Small intestine (tissue), 7 donors: ENCODE measurements around the gene ASB10. TPM values are rescaled to one million over a fixed set of nuclear protein-coding genes. Genes with fewer than 3 reads are reported as not detected.

Experiments
- DNase-seq, 2 donors: peaks; one replicate each; pipeline versions ENCODE4 v3.0.0 to v3.0.0-alpha.2; 2013
- FAIRE-seq: peaks from 2 replicates; lab custom pipeline; 2012; peaks lifted over from hg19 to GRCh38; lab: Jason Lieb, UNC
- H3K27ac ChIP-seq, 3 donors: one replicate each; pipeline ENCODE4 v1.5.1; 2013; ENCODE audit warnings: low read length in 2 of 3, mild to moderate bottlenecking in 2 of 3, control low read depth in 1 of 3, inconsistent platforms in 1 of 3, low read depth in 1 of 3, moderate library complexity in 1 of 3
- H3K27me3 ChIP-seq, 3 donors: one replicate each; pipeline ENCODE4 v1.6.1; 2013; ENCODE audit warnings: low read length in 3 of 3, inconsistent platforms in 1 of 3; ENCODE audit not compliant: control insufficient read depth in 3 of 3, insufficient read depth in 3 of 3
- H3K36me3 ChIP-seq, 3 donors: one replicate each; pipeline ENCODE4 v1.6.1; 2013; ENCODE audit warnings: low read length in 3 of 3, inconsistent platforms in 1 of 3, low read depth in 1 of 3, mild to moderate bottlenecking in 1 of 3, moderate library complexity in 1 of 3; ENCODE audit not compliant: control insufficient read depth in 3 of 3, insufficient read depth in 2 of 3
- H3K4me1 ChIP-seq, 3 donors: one replicate each; pipeline ENCODE4 v1.6.1; 2013; ENCODE audit warnings: low read length in 2 of 3, inconsistent platforms in 1 of 3, low read depth in 1 of 3, mild to moderate bottlenecking in 1 of 3, moderate library complexity in 1 of 3; ENCODE audit not compliant: control insufficient read depth in 3 of 3, insufficient read depth in 2 of 3
- H3K4me3 ChIP-seq, 3 donors: one replicate each; pipeline ENCODE4 v1.5.1; 2013; ENCODE audit warnings: low read length in 3 of 3, control low read depth in 1 of 3, inconsistent platforms in 1 of 3, low read depth in 1 of 3, mild to moderate bottlenecking in 1 of 3, moderate library complexity in 1 of 3
- H3K9me3 ChIP-seq, 2 donors: one replicate each; pipeline ENCODE4 v1.6.1; 2013; ENCODE audit warnings: low read depth in 1 of 2, low read length in 1 of 2; ENCODE audit not compliant: control insufficient read depth in 2 of 2, insufficient read depth in 1 of 2
- WGBS, 3 donors: extraction: QIAGEN DNeasy Blood & Tissue Kit; methylation state at CpG; one replicate each; pipeline ENCODE4 v1.1.7; 2013; 5-methylcytosine and 5-hydroxymethylcytosine counted together
- polyA plus RNA-seq, 4 donors: library from polyadenylated mRNA; stranded (reverse) in 3 of 4; unstranded in 1 of 4; fragments of 200-250 nt in 3 of 4; fragments of 120-200 nt in 1 of 4; gene quantifications; one replicate each; pipeline versions ENCODE4 v1.2.1 to v1.2.3, GENCODE V29; 2013
- donor health status: healthy with polysubstance abuse.
- donor health status: control.
- donor health status: control.
- donor health status: Bipolar disorder and iron deficiency.
- donor health status: healthy.

Gene ASB10
- polyA plus RNA-seq, 4 donors: not detected

DNA sequence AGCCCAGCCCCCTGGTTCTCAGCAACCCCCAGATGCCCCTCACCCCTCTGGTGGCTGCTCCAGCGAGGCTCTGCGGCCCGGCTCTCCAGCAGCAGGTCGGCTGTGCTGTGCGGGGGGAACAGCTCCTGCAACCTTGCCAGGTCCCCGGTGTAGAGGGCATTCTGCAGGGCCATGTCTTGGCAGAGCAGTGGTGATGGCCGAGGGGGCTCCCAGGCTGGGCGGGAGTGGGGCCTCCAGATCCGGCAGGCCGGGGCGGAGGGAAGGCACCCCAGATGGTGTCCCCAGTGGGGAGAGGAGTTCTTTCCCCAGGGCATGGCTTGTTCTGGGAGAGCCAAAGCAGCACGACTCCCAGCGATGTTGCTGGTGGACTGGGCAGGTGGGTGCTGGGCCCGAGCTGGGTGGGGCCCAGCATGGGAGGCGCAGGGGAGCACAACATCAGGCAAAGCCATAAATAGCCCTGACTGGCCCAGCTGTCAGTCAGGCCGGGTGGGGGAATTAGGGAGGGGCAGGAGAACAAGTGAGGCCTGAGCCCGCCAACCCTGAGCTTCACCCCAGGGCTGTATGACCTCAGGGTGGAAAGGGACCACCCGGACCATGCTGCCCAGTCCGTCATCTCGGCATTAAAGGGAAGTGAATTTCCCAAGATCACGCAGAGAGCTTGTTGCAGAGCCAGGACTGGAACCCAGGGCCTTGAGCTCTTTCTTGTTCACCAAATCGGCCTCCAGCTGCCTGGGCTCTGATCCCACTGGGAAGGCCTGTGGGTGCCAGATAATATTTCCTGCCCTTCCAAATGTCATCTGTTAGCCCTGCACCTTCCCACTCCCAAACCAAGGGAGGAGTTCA, 580 bp upstream of the ASB10 start:
- Histone ChIP-seq H3K4me1 (no peaks in the 10 kb centered on the region), H3K4me3 (no peak overlapping the region), H3K27me3 (peaks cover 0 to 12% (median 0%) of the 10 kb centered on the region in 3 donors), H3K9me3 (no peaks in the 10 kb centered on the region), H3K27ac (no peak overlapping the region), H3K36me3 (no peaks in the 10 kb centered on the region)
- WGBS, 3 donors: 72 to 78% (median 76%) methylated on average over 20 to 22 of the region's 22 CpGs
- FAIRE-seq (no peak), DNase-seq (no peak)

GRCh38 chr7:151185762-151186639, 1.0 kb downstream of the ASB10 start:
- WGBS, 3 donors: 73 to 84% (median 83%) methylated on average over 16 of the region's 16 CpGs
- Histone ChIP-seq H3K36me3 (no peaks in the 10 kb centered on the region), H3K27me3 (peaks cover 0 to 12% (median 0%) of the 10 kb centered on the region in 3 donors), H3K4me3 (no peak overlapping the region), H3K4me1 (no peaks in the 10 kb centered on the region), H3K9me3 (no peaks in the 10 kb centered on the region), H3K27ac (no peak overlapping the region)
- no peak for DNase-seq
- FAIRE-seq: no peak

GRCh38 chr7:151181011-151181431, 6.0 kb downstream of the ASB10 start:
- Histone ChIP-seq H3K9me3 (no peaks in the 10 kb centered on the region), H3K27me3 (peaks cover 0 to 17% (median 0%) of the 10 kb centered on the region in 3 donors), H3K4me1 (no peaks in the 10 kb centered on the region), H3K36me3 (no peaks in the 10 kb centered on the region), H3K4me3 (no peak overlapping the region), H3K27ac (no peak overlapping the region)
- FAIRE-seq: no peak
- WGBS, 3 donors: 81 to 84% (median 82%) methylated on average over 22 of the region's 22 CpGs
- no peak for DNase-seq

- Histone ChIP-seq H3K4me1 (no peaks in the 10 kb centered on the region), H3K36me3 (no peaks in the 10 kb centered on the region), H3K4me3 (no peak overlapping the region), H3K27me3 (peaks cover 0 to 28% (median 0%) of the 10 kb centered on the region in 3 donors), H3K9me3 (no peaks in the 10 kb centered on the region), H3K27ac (no peak overlapping the region)
- no peak for FAIRE-seq
- WGBS, 3 donors: 76 to 78% (median 77%) methylated on average over 4 of the region's 4 CpGs
- no peak for DNase-seq
Measured at GRCh38 chr7:151179946-151180345, 7.1 kb downstream of the ASB10 start.

DNA sequence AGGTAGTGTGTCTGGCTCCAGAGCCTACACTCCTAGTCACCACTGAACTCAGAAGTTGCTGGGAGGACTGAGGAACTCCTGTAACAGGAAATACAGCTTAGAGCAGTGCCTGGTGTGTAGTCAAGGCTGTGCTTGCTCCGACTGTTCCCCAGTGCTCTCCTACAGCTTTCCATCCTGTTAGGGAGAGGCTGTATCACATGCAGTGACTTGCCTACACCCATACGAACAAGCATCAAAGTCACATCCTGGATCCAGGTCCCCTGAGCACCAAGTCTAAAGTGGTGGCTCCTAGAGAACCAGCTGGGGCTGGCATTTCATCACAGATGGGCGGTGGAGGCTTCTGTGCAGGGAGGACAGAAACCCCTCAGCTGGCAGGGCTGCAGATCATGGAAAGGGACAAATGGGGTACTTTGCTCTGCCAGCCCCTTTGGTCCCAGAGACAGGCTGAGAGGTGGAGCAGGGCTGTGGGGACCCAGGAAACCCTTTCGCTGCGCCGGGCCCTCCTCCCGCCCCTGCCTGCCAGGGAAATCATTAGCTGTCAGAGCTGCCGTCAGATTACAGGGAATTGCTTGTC, 7.7 kb downstream of the ASB10 start:
- H3K9me3 ChIP-seq: peaks cover 0 to 4% of the 10 kb centered on the region in 2 donors
- H3K36me3 ChIP-seq: no peaks in the 10 kb centered on the region
- no peak for FAIRE-seq

DNA sequence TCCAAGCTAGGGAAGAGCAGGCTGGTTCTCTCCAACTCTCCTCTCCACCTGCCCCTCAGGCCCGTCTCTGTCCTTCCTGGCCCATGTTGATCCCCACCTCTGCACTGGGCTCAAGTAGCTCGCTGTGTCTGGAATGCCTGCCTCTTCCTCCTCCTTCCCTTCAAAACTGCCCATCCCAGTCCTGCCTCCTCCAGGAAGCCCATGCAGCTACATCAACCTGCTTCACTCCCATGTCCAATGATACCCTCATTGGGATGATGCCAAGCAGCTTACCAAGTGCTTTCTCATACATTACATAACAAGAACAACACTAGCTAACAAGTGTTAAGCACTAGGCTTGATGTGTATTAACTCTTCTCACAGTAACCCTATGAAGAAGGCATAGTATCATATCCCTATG, 8.2 kb downstream of the ASB10 start:
- no peak for FAIRE-seq

More for the DNA sequence above, 7.7 kb downstream of the ASB10 start:
- H3K27ac ChIP-seq: no peak overlapping the region
- DNase-seq: no peak
- WGBS, 3 donors: 66 to 82% (median 73%) methylated on average over 8 of the region's 8 CpGs
- H3K27me3 ChIP-seq: peaks cover 0 to 32% (median 0%) of the 10 kb centered on the region in 3 donors
- no peaks in the 10 kb centered on the region for H3K4me1 ChIP-seq
- H3K4me3 ChIP-seq: no peak overlapping the region

DNA sequence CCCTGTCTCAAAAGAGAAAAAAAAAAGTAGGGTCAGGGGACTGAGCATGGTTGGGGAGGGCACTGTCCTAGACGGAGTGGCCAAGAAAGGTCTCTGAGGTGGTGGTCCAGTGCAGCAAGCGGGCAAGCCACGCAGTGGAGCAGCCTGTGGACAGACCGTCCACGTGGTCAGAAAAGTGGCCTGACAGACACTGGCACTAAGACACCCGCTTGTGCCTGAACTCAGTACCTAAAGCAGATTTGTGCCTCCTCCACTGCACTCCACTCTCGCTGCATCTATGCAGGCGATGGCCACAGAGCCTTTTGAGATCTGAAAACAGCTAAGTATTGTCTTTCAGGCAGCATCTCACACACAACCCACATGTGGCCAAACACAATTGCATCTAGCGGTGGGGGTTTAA, 8.8 kb downstream of the ASB10 start:
- Histone ChIP-seq H3K36me3 (no peaks in the 10 kb centered on the region), H3K9me3 (peaks cover 0 to 13% of the 10 kb centered on the region in 2 donors), H3K27me3 (peaks cover 0 to 38% (median 0%) of the 10 kb centered on the region in 3 donors), H3K4me3 (no peak overlapping the region), H3K4me1 (no peaks in the 10 kb centered on the region), H3K27ac (no peak overlapping the region)
- WGBS, 3 donors: 90 to 97% (median 91%) methylated on average over 9 of the region's 9 CpGs
- DNase-seq (no peak), FAIRE-seq (no peak)

More for the DNA sequence above, 8.2 kb downstream of the ASB10 start:
- H3K36me3 ChIP-seq: no peaks in the 10 kb centered on the region
- peaks cover 0 to 32% (median 0%) of the 10 kb centered on the region in 3 donors for H3K27me3 ChIP-seq
- no peak for DNase-seq
- WGBS, 3 donors: 40 to 74% (median 60%) methylated on average over 2 of the region's 2 CpGs
- H3K4me3 ChIP-seq: no peak overlapping the region
- no peak overlapping the region for H3K27ac ChIP-seq
- no peaks in the 10 kb centered on the region for H3K4me1 ChIP-seq
- H3K9me3 ChIP-seq: peaks cover 0 to 7% of the 10 kb centered on the region in 2 donors

- Histone ChIP-seq H3K4me3 (no peak overlapping the region), H3K9me3 (peaks cover 0 to 19% of the 10 kb centered on the region in 2 donors), H3K27me3 (peaks cover 0 to 46% (median 0%) of the 10 kb centered on the region in 3 donors), H3K27ac (no peak overlapping the region), H3K4me1 (no peaks in the 10 kb centered on the region), H3K36me3 (no peaks in the 10 kb centered on the region)
- FAIRE-seq (no peak), DNase-seq (no peak)
- WGBS, 3 donors: 68 to 91% (median 86%) methylated on average over 1 of the region's 1 CpG
Measured at GRCh38 chr7:151177310-151177709, 9.7 kb downstream of the ASB10 start.
